ENCODE measurements around the gene TRABD2B. TPM values are rescaled to one million over a fixed set of nuclear protein-coding genes. Genes with fewer than 3 reads are reported as not detected.

Gene TRABD2B
- total and polyA plus RNA-seq, 2 of the 13 experiments (the other 11 are each of a cell fraction or from before 2014, with no cell fraction given), result 0.04 TPM; not detected in 1

DNA sequence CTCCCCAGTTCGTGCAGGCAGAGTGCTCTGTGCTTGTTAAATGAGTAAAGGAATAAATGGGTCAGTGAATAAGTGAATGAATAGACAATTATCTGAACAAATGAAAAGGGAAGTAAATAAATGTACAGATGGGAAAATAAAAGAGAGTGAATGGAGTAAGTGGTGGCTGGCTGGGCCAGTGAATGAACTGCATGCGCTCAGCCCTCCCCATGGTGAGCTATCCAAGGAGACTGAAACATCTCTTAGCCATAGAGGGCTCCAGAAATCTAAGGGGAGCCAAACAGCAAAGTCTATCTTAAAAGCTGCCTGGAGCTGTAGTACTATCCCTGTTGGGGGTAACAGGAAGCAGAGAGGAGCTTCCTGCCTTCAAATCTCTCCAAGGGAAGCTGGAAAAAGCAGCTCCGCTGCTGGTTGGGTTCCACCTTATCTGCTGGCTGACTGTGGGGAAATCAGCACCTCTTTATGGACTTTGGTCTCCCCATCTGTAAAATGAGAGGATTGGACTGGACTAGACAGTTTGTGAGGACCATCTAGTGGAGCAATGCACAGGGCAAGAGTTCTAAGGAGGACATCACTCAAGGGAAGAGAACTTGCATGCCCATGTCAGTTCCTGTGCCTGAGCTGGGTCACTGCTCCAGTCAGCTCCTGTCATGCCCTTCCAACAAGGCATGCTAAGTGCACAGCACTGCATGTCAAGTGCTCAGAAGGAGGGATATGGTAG lies 77.9 kb downstream of the TRABD2B start (continued):
- TF ChIP-seq, protein P1, sequence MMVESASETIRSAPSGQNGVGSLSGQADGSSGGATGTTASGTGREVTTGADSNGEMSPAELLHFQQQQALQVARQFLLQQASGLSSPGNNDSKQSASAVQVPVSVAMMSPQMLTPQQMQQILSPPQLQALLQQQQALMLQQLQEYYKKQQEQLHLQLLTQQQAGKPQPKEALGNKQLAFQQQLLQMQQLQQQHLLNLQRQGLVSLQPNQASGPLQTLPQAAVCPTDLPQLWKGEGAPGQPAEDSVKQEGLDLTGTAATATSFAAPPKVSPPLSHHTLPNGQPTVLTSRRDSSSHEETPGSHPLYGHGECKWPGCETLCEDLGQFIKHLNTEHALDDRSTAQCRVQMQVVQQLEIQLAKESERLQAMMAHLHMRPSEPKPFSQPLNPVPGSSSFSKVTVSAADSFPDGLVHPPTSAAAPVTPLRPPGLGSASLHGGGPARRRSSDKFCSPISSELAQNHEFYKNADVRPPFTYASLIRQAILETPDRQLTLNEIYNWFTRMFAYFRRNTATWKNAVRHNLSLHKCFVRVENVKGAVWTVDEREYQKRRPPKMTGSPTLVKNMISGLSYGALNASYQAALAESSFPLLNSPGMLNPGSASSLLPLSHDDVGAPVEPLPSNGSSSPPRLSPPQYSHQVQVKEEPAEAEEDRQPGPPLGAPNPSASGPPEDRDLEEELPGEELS (CRISPR knock-in tag; IDR thresholded peaks at IDR 0.05), result 0 out of 2 replicates have a peak, but pooled peaks have one; percentile 5
- TF ChIP-seq NR1H2 (CRISPR knock-in tag; IDR thresholded peaks at IDR 0.05; ENCODE audit: borderline replicate concordance, low read depth) (no peak), ZMYM2 (CRISPR knock-in tag; IDR thresholded peaks at IDR 0.05) (no peak), ZNF446 (CRISPR knock-in tag; IDR thresholded peaks at IDR 0.05) (no peak), TOE1 (CRISPR knock-in tag; IDR thresholded peaks at IDR 0.05) (no peak), ZNF101 (CRISPR knock-in tag; IDR thresholded peaks at IDR 0.05; ENCODE audit: borderline replicate concordance, low read depth) (no peak), ZNF326 (CRISPR knock-in tag; IDR thresholded peaks at IDR 0.05; ENCODE audit: borderline replicate concordance) (no peak), ZBTB7A (CRISPR knock-in tag; IDR thresholded peaks at IDR 0.05) (peak; percentile 23; the same call in 1 of the 2 replicates), NFKBIZ (CRISPR knock-in tag; IDR thresholded peaks at IDR 0.05) (no peak), KDM3A (CRISPR knock-in tag; IDR thresholded peaks at IDR 0.05; ENCODE audit: low read depth) (0 out of 2 replicates have a peak, but pooled peaks have one; percentile 22), NR2C2 (CRISPR knock-in tag; IDR thresholded peaks at IDR 0.05; ENCODE audit: borderline replicate concordance) (no peak), PLRG1 (conservative IDR thresholded peaks at IDR 0.05) (no peak), ZNF761 (CRISPR knock-in tag; conservative IDR thresholded peaks at IDR 0.05) (no peak), KAT8 (CRISPR knock-in tag; IDR thresholded peaks at IDR 0.05) (peak; percentile 51), RFX1 (IDR thresholded peaks at IDR 0.05) (no peak), ATF7 (IDR thresholded peaks at IDR 0.05) (no peak), ATF7 (CRISPR knock-in tag; IDR thresholded peaks at IDR 0.05) (no peak), ZBTB7B (CRISPR knock-in tag; IDR thresholded peaks at IDR 0.05) (0 out of 2 replicates have a peak, but pooled peaks have one; percentile 20), ELF1 (CRISPR knock-in tag; IDR thresholded peaks at IDR 0.05) (peak; percentile 39; the same call in 1 of the 2 replicates), SSRP1 (CRISPR knock-in tag; IDR thresholded peaks at IDR 0.05) (no peak)
- TF ChIP-seq, protein P2, sequence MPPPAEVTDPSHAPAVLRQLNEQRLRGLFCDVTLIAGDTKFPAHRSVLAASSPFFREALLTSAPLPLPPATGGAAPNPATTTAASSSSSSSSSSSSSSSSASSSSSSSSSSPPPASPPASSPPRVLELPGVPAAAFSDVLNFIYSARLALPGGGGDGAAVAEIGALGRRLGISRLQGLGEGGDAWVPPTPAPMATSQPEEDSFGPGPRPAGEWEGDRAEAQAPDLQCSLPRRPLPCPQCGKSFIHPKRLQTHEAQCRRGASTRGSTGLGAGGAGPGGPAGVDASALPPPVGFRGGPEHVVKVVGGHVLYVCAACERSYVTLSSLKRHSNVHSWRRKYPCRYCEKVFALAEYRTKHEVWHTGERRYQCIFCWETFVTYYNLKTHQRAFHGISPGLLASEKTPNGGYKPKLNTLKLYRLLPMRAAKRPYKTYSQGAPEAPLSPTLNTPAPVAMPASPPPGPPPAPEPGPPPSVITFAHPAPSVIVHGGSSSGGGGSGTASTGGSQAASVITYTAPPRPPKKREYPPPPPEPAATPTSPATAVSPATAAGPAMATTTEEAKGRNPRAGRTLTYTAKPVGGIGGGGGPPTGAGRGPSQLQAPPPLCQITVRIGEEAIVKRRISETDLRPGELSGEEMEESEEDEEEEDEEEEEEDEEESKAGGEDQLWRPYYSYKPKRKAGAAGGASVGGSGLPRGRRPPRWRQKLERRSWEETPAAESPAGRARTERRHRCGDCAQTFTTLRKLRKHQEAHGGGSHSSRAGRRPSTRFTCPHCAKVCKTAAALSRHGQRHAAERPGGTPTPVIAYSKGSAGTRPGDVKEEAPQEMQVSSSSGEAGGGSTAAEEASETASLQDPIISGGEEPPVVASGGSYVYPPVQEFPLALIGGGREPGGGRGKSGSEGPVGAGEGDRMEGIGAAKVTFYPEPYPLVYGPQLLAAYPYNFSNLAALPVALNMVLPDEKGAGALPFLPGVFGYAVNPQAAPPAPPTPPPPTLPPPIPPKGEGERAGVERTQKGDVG (CRISPR knock-in tag; IDR thresholded peaks at IDR 0.05; ENCODE audit: borderline replicate concordance), result no peak
- TF ChIP-seq, protein P3, sequence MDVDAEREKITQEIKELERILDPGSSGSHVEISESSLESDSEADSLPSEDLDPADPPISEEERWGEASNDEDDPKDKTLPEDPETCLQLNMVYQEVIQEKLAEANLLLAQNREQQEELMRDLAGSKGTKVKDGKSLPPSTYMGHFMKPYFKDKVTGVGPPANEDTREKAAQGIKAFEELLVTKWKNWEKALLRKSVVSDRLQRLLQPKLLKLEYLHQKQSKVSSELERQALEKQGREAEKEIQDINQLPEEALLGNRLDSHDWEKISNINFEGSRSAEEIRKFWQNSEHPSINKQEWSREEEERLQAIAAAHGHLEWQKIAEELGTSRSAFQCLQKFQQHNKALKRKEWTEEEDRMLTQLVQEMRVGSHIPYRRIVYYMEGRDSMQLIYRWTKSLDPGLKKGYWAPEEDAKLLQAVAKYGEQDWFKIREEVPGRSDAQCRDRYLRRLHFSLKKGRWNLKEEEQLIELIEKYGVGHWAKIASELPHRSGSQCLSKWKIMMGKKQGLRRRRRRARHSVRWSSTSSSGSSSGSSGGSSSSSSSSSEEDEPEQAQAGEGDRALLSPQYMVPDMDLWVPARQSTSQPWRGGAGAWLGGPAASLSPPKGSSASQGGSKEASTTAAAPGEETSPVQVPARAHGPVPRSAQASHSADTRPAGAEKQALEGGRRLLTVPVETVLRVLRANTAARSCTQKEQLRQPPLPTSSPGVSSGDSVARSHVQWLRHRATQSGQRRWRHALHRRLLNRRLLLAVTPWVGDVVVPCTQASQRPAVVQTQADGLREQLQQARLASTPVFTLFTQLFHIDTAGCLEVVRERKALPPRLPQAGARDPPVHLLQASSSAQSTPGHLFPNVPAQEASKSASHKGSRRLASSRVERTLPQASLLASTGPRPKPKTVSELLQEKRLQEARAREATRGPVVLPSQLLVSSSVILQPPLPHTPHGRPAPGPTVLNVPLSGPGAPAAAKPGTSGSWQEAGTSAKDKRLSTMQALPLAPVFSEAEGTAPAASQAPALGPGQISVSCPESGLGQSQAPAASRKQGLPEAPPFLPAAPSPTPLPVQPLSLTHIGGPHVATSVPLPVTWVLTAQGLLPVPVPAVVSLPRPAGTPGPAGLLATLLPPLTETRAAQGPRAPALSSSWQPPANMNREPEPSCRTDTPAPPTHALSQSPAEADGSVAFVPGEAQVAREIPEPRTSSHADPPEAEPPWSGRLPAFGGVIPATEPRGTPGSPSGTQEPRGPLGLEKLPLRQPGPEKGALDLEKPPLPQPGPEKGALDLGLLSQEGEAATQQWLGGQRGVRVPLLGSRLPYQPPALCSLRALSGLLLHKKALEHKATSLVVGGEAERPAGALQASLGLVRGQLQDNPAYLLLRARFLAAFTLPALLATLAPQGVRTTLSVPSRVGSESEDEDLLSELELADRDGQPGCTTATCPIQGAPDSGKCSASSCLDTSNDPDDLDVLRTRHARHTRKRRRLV (CRISPR knock-in tag; IDR thresholded peaks at IDR 0.05), result 0 out of 2 replicates have a peak, but pooled peaks have one; percentile 33
